ENCODE data around the gene OSBPL10.
"Not testable (repeated sequence)": the region's sequence is repeated elsewhere in the genome, so short reads cannot be mapped to it uniquely, and the experiment has no call there.

OSBPL10 gene

GRCh38 chr3:31981206-31982181, at the start of gene OSBPL10, which contains the start of gene ZNF860:
OSBPL10 (minus strand) TSS chr3:31981262; CDS start chr3:31981179, 83 bp downstream.
ZNF860 (plus strand) TSS chr3:31981750; CDS start chr3:31989080, 7,330 bp downstream.
- no peak for DNase-seq (ENCODE audit: low read depth)

- DNase-seq (ENCODE audit: low read depth): no peak
These were observed 45.5 kb upstream of the OSBPL10 start for GRCh38 chr3:32026593-32026992.

GRCh38 chr3:32022947-32023346, 41.9 kb upstream of the OSBPL10 start:
- DNase-seq (ENCODE audit: low read depth): no peak

- DNase-seq (ENCODE audit: low read depth): no peak
These were observed 40.7 kb upstream of the OSBPL10 start for GRCh38 chr3:32021748-32022147.

GRCh38 chr3:32021155-32021554, 40.1 kb upstream of the OSBPL10 start:
- no peak for DNase-seq (ENCODE audit: low read depth)

GRCh38 chr3:32018757-32019564, 37.9 kb upstream of the OSBPL10 start:
- DNase-seq (ENCODE audit: low read depth): no peak

GRCh38 chr3:32017286-32017685, 36.2 kb upstream of the OSBPL10 start:
- DNase-seq (ENCODE audit: low read depth): no peak

GRCh38 chr3:32015638-32016037, 34.6 kb upstream of the OSBPL10 start:
- not testable (repeated sequence) for DNase-seq (ENCODE audit: low read depth)

- DNase-seq (ENCODE audit: low read depth): not testable (repeated sequence)
These were observed 29.6 kb upstream of the OSBPL10 start for GRCh38 chr3:32010699-32011098.

- no peak for DNase-seq (ENCODE audit: low read depth)
These were observed 28.9 kb upstream of the OSBPL10 start for GRCh38 chr3:32009957-32010356.

GRCh38 chr3:32009101-32009500, 28.0 kb upstream of the OSBPL10 start:
- no peak for DNase-seq (ENCODE audit: low read depth)

- DNase-seq (ENCODE audit: low read depth): no peak
These were observed 23.2 kb upstream of the OSBPL10 start for GRCh38 chr3:32004113-32004765.

- no peak for DNase-seq (ENCODE audit: low read depth)
These were observed 22.3 kb upstream of the OSBPL10 start for GRCh38 chr3:32003380-32003779.

- DNase-seq (ENCODE audit: low read depth): no peak
These were observed 21.7 kb upstream of the OSBPL10 start for GRCh38 chr3:32002561-32003368.

- DNase-seq (ENCODE audit: low read depth): no peak
These were observed 19.8 kb upstream of the OSBPL10 start for GRCh38 chr3:32000877-32001276.

GRCh38 chr3:31999907-32000439, 18.9 kb upstream of the OSBPL10 start:
- DNase-seq (ENCODE audit: low read depth): no peak

- DNase-seq (ENCODE audit: low read depth): no peak
These were observed 16.4 kb upstream of the OSBPL10 start for GRCh38 chr3:31997500-31997899.

GRCh38 chr3:31996195-31996594, 15.1 kb upstream of the OSBPL10 start:
- DNase-seq (ENCODE audit: low read depth): no peak

GRCh38 chr3:31995026-31995425, 14.0 kb upstream of the OSBPL10 start:
- not testable (repeated sequence) for DNase-seq (ENCODE audit: low read depth)

- no peak for DNase-seq (ENCODE audit: low read depth)
These were observed 12.8 kb upstream of the OSBPL10 start for GRCh38 chr3:31993843-31994242.

- not testable (repeated sequence) for DNase-seq (ENCODE audit: low read depth)
These were observed 11.9 kb upstream of the OSBPL10 start for GRCh38 chr3:31992995-31993394.

Data from stimulated activated CD8-positive, alpha-beta memory T cell treated with anti-CD3 and anti-CD28 coated beads, Interleukin-12 subunit alpha, Interleukin-12 subunit beta, amount 100 ng/mL, for 4 hours (primary cell).